ENCODE measurements around the gene DYNLRB1.

Gene DYNLRB1

GRCh38 chr20:34557936-34558319, 41.7 kb downstream of the DYNLRB1 start:
- TF ChIP-seq ZFX (IDR thresholded peaks at IDR 0.05) (no peak), CTCF (conservative IDR thresholded peaks at IDR 0.05) (no peak)
- H3K27ac ChIP-seq = no peak overlapping the region

GRCh38 chr20:34558320-34559218, 42.3 kb downstream of the DYNLRB1 start, which contains the start of gene MAP1LC3A:
MAP1LC3A (plus strand) TSS chr20:34558718; CDS start chr20:34558869, 151 bp downstream.
- TF ChIP-seq ZFX (IDR thresholded peaks at IDR 0.05) = no peak
- TF ChIP-seq CTCF (conservative IDR thresholded peaks at IDR 0.05) = no peak
- no peak within 1 kb of the TSS for H3K27ac ChIP-seq

- no peak overlapping the region for H3K27ac ChIP-seq
- TF ChIP-seq CTCF (conservative IDR thresholded peaks at IDR 0.05) (no peak), ZFX (IDR thresholded peaks at IDR 0.05) (no peak)
Measured at GRCh38 chr20:34559311-34560140, 43.3 kb downstream of the DYNLRB1 start.

- TF ChIP-seq CTCF (conservative IDR thresholded peaks at IDR 0.05) (no peak), ZFX (IDR thresholded peaks at IDR 0.05) (no peak)
- no peak overlapping the region for H3K27ac ChIP-seq
Measured at GRCh38 chr20:34560141-34560523, 43.9 kb downstream of the DYNLRB1 start.

GRCh38 chr20:34560614-34561013, 44.4 kb downstream of the DYNLRB1 start:
- no peak overlapping the region for H3K27ac ChIP-seq
- TF ChIP-seq CTCF (conservative IDR thresholded peaks at IDR 0.05) (no peak), ZFX (IDR thresholded peaks at IDR 0.05) (no peak)

- TF ChIP-seq ZFX (IDR thresholded peaks at IDR 0.05) = no peak
- no peak for TF ChIP-seq CTCF (conservative IDR thresholded peaks at IDR 0.05)
- H3K27ac ChIP-seq = no peak overlapping the region
Measured at GRCh38 chr20:34561661-34562060, 45.4 kb downstream of the DYNLRB1 start.

- TF ChIP-seq ZFX (IDR thresholded peaks at IDR 0.05) = no peak
- no peak; the same call in 1 of the 2 replicates for TF ChIP-seq CTCF (conservative IDR thresholded peaks at IDR 0.05)
- no peak overlapping the region for H3K27ac ChIP-seq
Measured at GRCh38 chr20:34562641-34563040, 46.4 kb downstream of the DYNLRB1 start.

All from C4-2B (cell line).